ENCODE results near the gene BMPR1A.

- no peak for TF ChIP-seq CTCF (conservative IDR thresholded peaks at IDR 0.05)
- TF ChIP-seq ZFX (IDR thresholded peaks at IDR 0.05) = no peak
Measured at GRCh38 chr10:86856156-86856555, 99.7 kb downstream of the BMPR1A start.

Measured in C4-2B (cell line).